Raji (cell line): Measurements from ENCODE around the gene KCTD15.

Source experiments
- POLR2A ChIP-seq: IDR thresholded peaks from 2 replicates; pipeline ENCODE4 v1.6.1; 2011; ENCODE audit warnings: low read depth, low read length, control low read depth; ENCODE audit not compliant: insufficient read depth

KCTD15 gene

DNA sequence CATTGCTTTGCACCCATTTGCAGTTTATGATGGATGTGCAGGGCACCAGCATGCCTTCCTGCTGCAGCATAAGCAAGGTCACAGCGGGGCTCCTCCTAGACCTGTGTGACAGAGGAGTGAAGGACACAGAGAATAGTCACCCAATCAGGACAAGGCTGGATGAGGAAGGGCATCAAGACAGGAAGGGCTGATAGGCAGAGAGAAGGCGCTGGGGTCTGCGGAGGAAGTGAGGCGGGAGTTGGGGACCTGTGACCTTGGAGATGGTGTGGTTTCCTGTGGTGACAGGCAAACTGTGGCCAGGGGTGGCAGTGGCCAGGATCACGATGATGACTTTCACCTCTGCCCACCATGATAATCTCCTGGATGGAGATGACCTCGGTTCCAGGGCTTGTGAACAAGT, 16.4 kb upstream of the KCTD15 start:
- no peak for TF ChIP-seq POLR2A

DNA sequence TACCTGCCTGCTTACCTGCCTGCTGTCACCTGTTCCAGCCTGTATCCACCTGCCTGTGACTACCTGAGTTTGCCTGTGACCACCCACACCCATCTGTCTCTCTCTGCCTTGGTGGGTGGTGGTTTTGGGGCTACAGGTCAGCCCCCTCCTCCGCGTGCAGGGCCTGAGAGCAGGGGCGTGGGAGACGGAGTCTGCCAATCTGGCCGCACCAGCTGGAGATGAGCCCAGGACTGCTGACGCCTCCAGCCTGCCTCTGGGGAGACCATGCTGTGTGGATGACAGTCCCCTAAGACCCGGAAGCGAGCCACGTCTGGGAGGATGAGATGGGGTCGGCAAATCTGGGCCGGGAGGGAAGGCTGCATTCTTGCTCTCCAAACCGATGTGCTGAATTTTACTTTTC, 15.9 kb upstream of the KCTD15 start:
- no peak for TF ChIP-seq POLR2A

DNA sequence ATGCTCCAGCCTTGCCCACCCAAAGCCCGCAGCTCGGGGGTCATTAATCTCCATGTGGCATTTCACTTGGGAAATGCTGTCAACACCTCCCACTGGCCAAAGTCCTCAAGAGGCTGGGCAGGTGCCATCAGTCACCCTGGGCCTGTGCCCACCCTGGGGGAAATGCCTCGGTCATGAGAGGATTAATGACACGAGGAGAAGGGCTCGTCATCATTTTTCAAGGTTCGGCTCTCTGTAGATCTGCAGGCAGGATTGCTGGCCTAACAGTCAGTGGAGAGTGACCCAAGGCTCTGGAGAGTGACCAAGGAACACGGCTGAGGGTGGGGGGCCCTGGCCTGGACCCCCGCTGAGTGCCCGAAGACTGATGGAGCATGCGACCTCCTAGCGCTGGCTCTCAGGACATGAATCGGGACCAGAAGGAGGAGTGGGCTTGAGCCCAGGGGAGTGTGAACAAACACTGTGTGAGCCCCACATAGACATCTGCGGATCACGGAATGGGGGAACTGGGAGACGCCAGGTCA, 15.2 kb upstream of the KCTD15 start:
- no peak for TF ChIP-seq POLR2A

DNA sequence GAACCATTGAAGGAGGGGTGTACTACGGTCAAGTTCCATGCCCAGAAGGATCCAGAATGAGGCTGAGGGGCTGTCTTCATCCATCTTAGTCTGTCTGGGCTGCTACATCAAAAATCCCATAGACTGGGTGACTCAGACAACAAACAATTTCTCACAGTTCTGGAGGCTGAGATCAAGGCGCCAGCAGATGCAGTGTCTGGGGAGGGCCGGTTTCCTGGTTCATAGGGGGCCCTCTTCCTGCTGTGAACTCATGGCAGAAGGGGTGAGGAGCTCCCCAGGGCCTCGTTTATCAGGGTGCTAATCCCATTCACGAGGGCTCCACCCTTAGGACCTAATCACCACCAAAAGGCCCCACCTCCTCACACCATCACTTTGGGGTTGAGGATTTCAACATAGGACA, 14.7 kb upstream of the KCTD15 start:
- TF ChIP-seq POLR2A = no peak

DNA sequence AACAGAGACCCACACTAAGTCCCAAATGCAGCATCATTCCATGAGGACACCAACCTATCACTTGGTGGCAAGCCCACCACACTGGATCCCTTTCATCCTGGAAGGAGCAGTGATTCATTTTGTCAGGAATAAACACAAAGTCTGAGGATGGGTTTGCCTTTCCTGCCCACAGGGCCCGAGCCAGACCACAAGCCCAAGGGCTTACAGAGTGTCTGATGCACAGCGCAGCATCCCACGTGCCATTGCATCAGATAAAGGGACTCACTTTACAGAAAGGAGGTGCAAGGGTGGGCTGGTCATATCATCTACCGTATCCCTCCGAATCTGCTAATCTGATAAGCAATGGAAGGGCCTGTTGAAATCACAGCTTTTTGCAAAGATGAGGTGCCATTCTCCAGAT, 12.2 kb upstream of the KCTD15 start:
- TF ChIP-seq POLR2A = no peak

DNA sequence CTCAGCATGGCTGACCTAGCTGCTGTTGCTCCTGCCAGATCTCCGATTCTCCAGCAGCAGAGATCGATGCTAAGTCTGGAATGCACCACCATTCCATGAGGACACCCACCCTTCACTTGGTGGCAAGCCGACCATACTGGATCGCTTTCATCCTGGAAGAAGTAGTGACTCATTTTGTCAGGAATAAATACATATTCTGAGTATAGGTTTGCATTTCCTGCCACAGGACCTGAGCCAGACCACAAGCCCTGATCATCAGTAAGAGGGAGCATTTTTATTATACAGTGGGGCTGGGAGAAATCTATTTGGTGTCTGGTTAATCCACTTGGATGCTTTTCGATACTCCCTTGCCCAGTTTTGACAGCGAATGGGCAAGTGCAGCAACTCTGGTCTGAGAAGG, 10.9 kb upstream of the KCTD15 start:
- TF ChIP-seq POLR2A = no peak

DNA sequence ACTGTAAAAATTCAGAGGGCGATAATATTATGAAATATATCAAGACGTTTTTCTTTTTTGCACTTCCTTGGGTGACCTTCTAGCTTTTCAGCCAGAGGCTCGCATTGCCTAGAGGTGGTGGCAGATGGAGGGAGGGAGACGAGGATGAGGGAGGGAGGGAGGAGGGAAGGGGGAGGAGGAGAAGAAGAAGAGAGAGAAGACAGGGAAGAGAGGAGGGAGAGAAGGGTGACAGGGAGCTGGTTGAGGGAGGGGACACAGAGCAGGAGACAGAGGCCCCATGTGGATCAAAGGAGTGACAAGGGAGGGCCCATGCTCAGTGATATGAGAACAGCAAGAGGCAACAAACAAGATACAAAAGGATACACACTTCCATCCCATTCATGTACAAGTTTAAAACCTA, 8.0 kb upstream of the KCTD15 start:
- no peak for TF ChIP-seq POLR2A

DNA sequence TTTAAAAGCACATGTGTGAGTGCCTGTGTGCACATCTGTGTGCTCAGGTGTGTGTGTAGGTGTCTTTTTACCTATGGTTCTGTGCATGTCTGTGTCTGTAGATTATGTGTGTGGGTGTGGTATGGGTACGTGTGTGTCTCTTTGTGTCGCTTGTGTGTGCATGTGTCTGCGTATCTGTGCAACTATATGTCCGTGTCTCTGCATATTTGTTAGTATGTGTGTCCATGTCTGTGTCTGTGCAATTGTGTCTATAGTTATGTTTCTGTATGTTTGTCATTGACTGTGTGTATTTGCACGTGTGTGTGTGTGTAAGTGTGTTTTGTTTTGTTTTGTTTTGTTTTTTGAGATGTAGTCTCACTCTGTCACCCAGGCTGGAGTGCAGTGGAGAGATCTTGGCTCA, 7.3 kb upstream of the KCTD15 start:
- TF ChIP-seq POLR2A = no peak

DNA sequence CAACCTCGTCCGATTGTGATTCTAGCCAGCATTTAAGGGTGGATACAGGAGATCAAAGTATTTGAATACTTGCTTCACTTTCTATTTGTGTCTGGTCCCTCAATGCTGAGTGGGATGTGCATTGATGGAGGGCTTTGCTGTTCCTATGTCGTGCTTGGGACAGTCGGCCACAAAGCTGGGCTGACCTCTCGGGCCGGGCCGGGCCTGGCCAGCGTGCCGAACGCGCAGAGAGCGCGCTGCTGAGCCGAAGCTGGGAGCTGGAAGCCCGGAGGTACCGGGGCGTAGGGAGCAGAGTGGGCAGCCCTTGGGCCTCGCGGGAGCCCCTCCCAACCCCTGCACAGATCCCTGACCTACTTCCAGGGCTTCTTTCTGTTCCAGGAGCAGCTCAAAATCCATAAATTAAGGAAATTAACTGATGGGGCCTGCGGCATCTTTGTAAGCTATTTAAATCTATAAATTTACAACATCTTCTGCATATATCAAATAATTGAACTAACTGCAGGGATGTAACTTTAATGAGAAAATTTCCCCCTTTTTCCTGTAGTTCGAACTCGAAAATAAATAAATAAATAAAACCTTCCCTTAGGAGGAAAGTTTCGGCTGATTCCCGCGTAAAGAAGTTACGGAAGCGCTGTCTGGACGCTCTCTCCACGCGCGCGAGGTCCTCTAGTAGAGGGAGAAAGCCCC, 1.8 kb upstream of the KCTD15 start:
- TF ChIP-seq POLR2A = no peak

DNA sequence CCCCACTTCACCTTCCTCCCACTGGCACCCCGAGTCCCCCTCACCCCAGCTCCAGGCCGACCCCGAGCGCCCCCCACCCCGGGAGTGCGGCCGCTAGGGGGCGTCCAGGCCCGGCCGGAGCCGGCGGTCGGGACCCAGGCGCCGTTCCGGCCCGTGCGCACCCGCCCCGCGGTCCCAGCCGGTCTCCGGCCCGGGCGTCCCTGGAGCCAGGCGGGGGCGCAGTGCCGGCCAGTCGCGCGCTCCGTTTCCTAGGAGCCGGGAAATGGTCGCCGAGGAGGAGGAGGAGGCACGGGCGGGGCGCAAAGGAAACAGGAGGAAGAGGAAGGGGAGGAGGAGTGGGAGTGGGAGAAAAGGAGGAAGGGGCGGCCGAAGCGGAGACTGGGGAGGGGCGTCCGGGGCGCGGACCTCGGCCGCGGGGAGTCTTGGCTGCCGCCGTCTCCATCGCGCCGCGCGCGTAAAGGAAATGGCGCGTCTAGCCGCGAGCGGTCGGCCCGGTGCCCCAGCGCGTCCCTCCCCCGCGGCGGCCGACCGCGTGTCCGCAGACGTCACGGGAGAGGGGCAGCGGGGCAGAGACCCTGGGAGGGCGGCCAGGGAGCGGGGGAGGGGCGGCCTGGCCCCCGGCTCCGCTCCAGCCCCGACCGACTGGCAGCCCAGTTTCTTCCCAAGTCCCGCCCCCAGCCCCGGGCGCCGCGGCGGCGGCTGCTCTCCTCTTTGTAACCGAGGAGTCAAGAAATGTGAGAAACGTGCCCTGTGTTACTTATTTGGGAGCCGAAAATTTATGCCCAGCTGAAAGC, 1.1 kb upstream of the KCTD15 start:
- TF ChIP-seq POLR2A = peak; percentile 70

DNA sequence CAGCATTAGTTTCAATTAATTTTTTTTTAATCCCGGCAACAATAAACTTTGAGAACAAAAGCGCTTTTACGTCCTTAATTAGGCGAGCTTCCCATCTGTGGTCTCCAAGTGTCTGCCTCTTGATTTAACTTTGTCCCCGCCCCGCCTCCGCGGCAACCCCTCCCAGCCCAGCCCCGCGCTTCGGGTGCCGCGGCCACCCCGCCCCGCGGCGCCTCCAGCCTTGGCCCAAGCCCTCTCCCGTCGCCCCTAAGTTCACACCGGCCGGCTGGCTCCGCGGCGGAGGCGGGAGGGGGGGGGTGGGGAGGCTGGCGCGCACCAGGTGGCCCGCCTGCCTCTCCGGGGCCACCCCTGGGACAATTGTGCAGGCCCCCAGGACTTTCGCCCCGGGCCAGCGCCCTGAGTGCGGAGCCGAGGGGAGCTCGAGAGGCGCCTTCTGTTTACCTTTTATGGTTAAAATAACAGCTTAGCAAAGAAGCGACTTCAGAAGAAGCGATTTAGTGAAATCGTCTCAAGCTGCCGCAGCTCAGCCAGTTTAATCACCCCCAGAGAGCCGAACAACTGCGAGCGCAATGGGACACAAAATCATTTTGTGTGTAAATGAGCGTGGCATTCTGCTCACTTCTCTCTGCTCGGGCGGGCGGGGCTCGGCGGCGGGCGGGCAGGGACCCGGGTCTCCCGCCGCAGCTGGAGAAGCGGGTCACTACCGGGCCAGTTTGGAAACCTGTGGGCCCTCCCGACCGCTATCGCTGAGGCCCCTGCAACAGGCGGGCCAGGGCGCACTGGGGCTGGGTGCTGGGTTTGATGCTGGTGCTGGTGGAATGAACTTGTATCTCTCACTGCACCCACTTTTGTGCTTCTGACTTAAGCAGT, 1.4 kb downstream of the KCTD15 start:
- TF ChIP-seq POLR2A = no peak

DNA sequence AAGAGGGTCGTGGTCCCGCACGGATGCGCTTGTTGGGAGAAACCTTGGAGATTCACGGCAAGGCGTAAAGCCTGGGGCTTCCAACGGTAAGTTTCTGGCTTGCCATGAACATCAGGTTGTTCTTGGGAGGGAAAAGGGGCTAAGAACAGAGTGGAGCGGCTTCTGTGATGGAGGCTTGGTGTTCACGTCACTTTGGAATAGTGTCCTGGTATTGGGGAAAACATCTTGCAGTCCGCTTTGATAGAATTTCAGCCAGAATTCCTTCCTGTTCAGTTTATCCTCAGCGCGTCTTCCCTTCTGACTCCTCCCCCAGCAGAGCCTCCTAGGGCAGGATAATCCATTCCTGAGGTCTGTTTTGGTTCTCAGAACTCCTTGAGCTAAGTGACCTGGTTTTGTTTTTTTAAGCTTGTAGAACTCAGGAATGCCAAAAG, 2.0 kb downstream of the KCTD15 start:
- TF ChIP-seq POLR2A = no peak

DNA sequence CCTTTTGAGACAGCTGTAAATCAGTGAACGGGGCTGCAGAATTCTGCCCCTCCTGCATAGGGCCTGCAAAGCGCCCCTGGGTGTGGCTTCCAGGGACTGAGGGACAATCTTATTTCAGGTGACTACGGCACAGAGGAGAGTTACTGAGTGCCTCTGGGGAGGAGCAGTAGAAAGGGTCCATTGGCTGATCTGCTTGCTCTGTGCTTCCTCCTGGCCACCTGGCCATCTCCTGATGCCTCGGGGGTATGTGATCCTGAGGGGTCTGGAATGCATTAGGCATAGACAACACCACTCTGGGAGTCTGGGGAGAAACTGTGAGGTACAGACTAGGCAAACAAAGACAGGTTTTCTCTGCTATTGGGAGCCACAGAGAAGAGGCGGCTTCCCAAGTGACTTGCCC, 2.8 kb downstream of the KCTD15 start:
- TF ChIP-seq POLR2A = no peak

DNA sequence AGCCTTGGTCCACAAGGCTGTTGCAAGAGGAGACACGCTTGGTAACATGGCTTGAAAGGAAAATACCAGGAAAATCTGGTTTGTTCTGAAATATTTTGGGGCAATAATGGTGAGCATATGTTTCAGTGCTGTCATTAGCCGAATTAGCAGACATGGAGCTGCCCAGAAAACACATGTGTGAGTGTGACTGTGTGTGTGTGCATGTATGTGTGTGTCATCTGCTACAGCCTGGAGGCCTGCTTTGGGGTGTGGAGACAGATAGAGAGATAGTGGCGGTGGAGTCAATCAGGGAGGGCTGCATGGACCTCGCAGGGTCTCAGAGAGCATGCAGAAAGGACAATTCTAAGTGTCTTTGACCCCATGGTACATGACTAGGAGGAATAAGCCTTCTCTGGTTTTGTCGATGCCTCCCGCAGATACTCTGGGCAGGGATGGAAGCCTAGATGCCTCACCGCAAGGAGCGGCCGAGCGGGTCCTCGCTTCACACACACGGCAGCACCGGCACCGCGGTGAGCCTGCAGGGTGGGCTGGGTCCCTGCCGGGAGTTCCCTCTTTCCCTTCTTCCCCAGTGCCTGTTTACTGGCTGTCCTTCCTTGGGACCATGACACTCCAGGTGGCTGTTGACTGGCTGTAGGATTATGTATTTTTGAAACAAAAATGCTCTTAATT, 3.5 kb downstream of the KCTD15 start:
- no peak for TF ChIP-seq POLR2A

DNA sequence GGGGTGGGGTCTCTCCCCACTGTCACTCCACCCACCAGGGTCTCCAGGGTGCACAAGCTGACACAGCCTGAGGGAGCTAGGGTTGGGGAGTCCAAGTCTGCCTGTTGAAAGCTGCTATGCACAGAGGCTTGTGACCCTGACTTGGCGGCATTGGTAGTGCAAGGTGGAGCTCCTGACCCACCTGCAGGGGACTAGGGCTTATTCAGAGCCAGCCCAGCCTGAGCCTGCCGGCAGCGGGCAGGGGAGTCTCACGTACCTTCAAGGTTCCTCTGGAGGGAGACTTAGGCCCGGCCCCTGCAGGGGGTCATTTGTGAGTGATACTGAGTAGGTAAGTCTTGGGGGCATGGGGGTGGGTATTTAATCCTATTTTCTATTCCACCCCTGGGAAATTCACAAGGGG, 4.7 kb downstream of the KCTD15 start:
- TF ChIP-seq POLR2A = no peak
